Panc1 (cell line): Measurements from ENCODE around the gene FUT2. TPM values are rescaled to one million over a fixed set of nuclear protein-coding genes. Genes with fewer than 3 reads are reported as not detected.

ENCODE experiments used
- ATAC-seq: fragments of 200-7000 bp; cut with Tn5 transposase; 2 replicates; pipeline ENCODE4 v1.9.1; 2020; ENCODE audit warnings: mild to moderate bottlenecking, moderate library complexity
- BruUV-seq: library from RNA; stranded (reverse); fragments of 400-500 nt; replicated peaks from 2 replicates; lab custom pipeline; 2021; lab: Mats Ljungman, UMichigan
- CTCF ChIA-PET: fragments of 300-600 bp; sonication (Branson Sonifier 250); formaldehyde crosslinking; loops from one replicate; lab custom pipeline; 2022; ENCODE audit warnings: antibody characterized with exemption; lab: Charles Lee
- POLR2A ChIA-PET: fragments of 300-600 bp; sonication (Branson Sonifier 250); formaldehyde crosslinking; loops from one replicate; lab custom pipeline; 2022; ENCODE audit warnings: antibody characterized with exemption; lab: Charles Lee
- DNase-seq: peaks from one replicate; pipeline ENCODE4 v3.0.0-alpha.2; 2010; ENCODE audit warnings: low read depth, low spot score
- H3K27ac ChIP-seq: 2 replicates; pipeline ENCODE4 v1.5.1; 2011; ENCODE audit warnings: mild to moderate bottlenecking, low read length, inconsistent platforms
- H3K27me3 ChIP-seq: fragments of 200-500 bp; sonication (Bioruptor generic); 2 replicates; pipeline ENCODE4 v1.6.0; 2014; ENCODE audit warnings: low read length, inconsistent platforms; ENCODE audit not compliant: control insufficient read depth, insufficient read depth
- H3K36me3 ChIP-seq: fragments of 200-500 bp; sonication (Bioruptor generic); 2 replicates; pipeline ENCODE4 v1.5.1; 2014; ENCODE audit warnings: inconsistent platforms, mild to moderate bottlenecking, low read length, moderate library complexity; ENCODE audit not compliant: control insufficient read depth, insufficient read depth
- H3K4me1 ChIP-seq: 2 replicates; pipeline ENCODE4 v1.5.1; 2011; ENCODE audit warnings: inconsistent platforms, mild to moderate bottlenecking, low read length, moderate library complexity; ENCODE audit not compliant: control insufficient read depth, insufficient read depth
- H3K4me3 ChIP-seq, 2 experiments: 2 replicates each; pipeline ENCODE4 v1.5.1; 2011 to 2012; ENCODE audit warnings: low read depth in 2 of 2, low read length in 2 of 2, mild to moderate bottlenecking in 2 of 2, inconsistent platforms in 1 of 2, moderate library complexity in 1 of 2
- H3K9me3 ChIP-seq: fragments of 200-500 bp; sonication (Bioruptor generic); 2 replicates; pipeline ENCODE4 v1.5.1; 2014; ENCODE audit warnings: low read depth, mild to moderate bottlenecking, inconsistent platforms, low read length, moderate library complexity; ENCODE audit not compliant: control insufficient read depth, insufficient read depth
- CTCF ChIP-seq: fragments of 450-650 bp; IDR thresholded peaks from 2 replicates; pipeline ENCODE4 v1.5.1; 2017; ENCODE audit warnings: mild to moderate bottlenecking
- POLR2AphosphoS5 ChIP-seq: IDR thresholded peaks from 2 replicates; pipeline ENCODE4 v1.6.1; 2012; ENCODE audit warnings: mild to moderate bottlenecking, low read depth, low read length, moderate library complexity
- REST ChIP-seq, 2 experiments: IDR thresholded peaks; 2 replicates each; pipeline ENCODE4 v1.6.1; 2011 to 2012; ENCODE audit warnings: low read depth in 2 of 2, control low read depth in 1 of 2, low read length in 1 of 2, mild to moderate bottlenecking in 1 of 2, moderate library complexity in 1 of 2; ENCODE audit not compliant: insufficient read depth in 1 of 2
- SIN3A ChIP-seq: IDR thresholded peaks from 2 replicates; pipeline ENCODE4 v1.6.1; 2012; ENCODE audit warnings: low read depth, mild to moderate bottlenecking, low read length, moderate library complexity, borderline replicate concordance; ENCODE audit not compliant: insufficient read depth
- TCF7L2 ChIP-seq: IDR thresholded peaks from 2 replicates; pipeline ENCODE4 v1.6.1; 2011; ENCODE audit warnings: mild to moderate bottlenecking, low read depth, low read length, inconsistent platforms
- in situ Hi-C: cut with HindIII; loops from 2 replicates; pipeline ENCODE4 v1.10.0; 2016; ENCODE audit warnings: low sequenced_read_pairs, low pct_unique_long_range_greater_than_20kb
- intact Hi-C: fragments of 100-400 bp; cut with micrococcal nuclease; formaldehyde crosslinking; loops from one replicate; pipeline ENCODE4 v1.10.0; 2022; ENCODE audit not compliant: unreplicated experiment
- total RNA-seq: library from RNA; stranded (reverse); gene quantifications from one replicate; pipeline ENCODE4 v1.2.1, GENCODE V29; 2021; ENCODE audit not compliant: unreplicated experiment

FUT2 gene
- total RNA-seq, 1 experiment from 2014 or later: 0.08 TPM

- intact Hi-C loops: no loop called here
- no TSS peak for BruUV-seq
- Histone ChIP-seq H3K4me3 (no peak overlapping the region), H3K9me3 (no peaks in the 10 kb centered on the region), H3K4me1 (no peaks in the 10 kb centered on the region), H3K27me3 (no peaks in the 10 kb centered on the region), H3K27ac (no peak overlapping the region), H3K36me3 (no peaks in the 10 kb centered on the region)
- TF ChIP-seq POLR2AphosphoS5: no peak
- TF ChIP-seq REST (IDR thresholded peaks at IDR 0.05; ENCODE audit: insufficient read depth in 1 of 2, low read depth in 2 of 2, low read length in 1 of 2): no peak
- no peak for TF ChIP-seq SIN3A
- no peak for TF ChIP-seq CTCF
- no peak for TF ChIP-seq TCF7L2
- in situ Hi-C loops: no loop called here
- POLR2A ChIA-PET: interaction anchor here (0.7 kb wide), 1 partner anchor 90 kb away, joined by 6 read pairs; no protein-coding TSS in a partner anchor
- no peak for DNase-seq
- CTCF ChIA-PET: no interaction called here
- ATAC-seq: no peak
These were observed 38.9 kb downstream of the FUT2 start for GRCh38 chr19:48734625-48735024.

- Histone ChIP-seq H3K27ac (no peak overlapping the region), H3K9me3 (no peaks in the 10 kb centered on the region), H3K36me3 (no peaks in the 10 kb centered on the region), H3K4me3 (no peak overlapping the region), H3K27me3 (no peaks in the 10 kb centered on the region), H3K4me1 (no peaks in the 10 kb centered on the region)
- in situ Hi-C loops (no loop called here), intact Hi-C loops (no loop called here)
- TF ChIP-seq CTCF (no peak), TCF7L2 (no peak), SIN3A (no peak), POLR2AphosphoS5 (no peak), REST (IDR thresholded peaks at IDR 0.05; ENCODE audit: insufficient read depth in 1 of 2, low read depth in 2 of 2, low read length in 1 of 2) (no peak)
- ChIA-PET POLR2A (no interaction called here), CTCF (no interaction called here)
- ATAC-seq (no peak), DNase-seq (no peak)
- BruUV-seq: no TSS peak
These were observed 39.4 kb downstream of the FUT2 start for GRCh38 chr19:48735031-48735615.
